Panc1 (cell line): ENCODE results near the gene TBC1D16. TPM values are rescaled to one million over a fixed set of nuclear protein-coding genes. Genes with fewer than 3 reads are reported as not detected.

Experiments
- ATAC-seq: fragments of 200-7000 bp; cut with Tn5 transposase; 2 replicates; pipeline ENCODE4 v1.9.1; 2020; ENCODE audit warnings: mild to moderate bottlenecking, moderate library complexity
- BruUV-seq: library from RNA; stranded (reverse); fragments of 400-500 nt; replicated peaks from 2 replicates; lab custom pipeline; 2021; lab: Mats Ljungman, UMichigan
- CTCF ChIA-PET: fragments of 300-600 bp; sonication (Branson Sonifier 250); formaldehyde crosslinking; loops from one replicate; lab custom pipeline; 2022; ENCODE audit warnings: antibody characterized with exemption; lab: Charles Lee
- POLR2A ChIA-PET: fragments of 300-600 bp; sonication (Branson Sonifier 250); formaldehyde crosslinking; loops from one replicate; lab custom pipeline; 2022; ENCODE audit warnings: antibody characterized with exemption; lab: Charles Lee
- DNase-seq: peaks from one replicate; pipeline ENCODE4 v3.0.0-alpha.2; 2010; ENCODE audit warnings: low read depth, low spot score
- H3K27ac ChIP-seq: 2 replicates; pipeline ENCODE4 v1.5.1; 2011; ENCODE audit warnings: mild to moderate bottlenecking, low read length, inconsistent platforms
- H3K27me3 ChIP-seq: fragments of 200-500 bp; sonication (Bioruptor generic); 2 replicates; pipeline ENCODE4 v1.6.0; 2014; ENCODE audit warnings: low read length, inconsistent platforms; ENCODE audit not compliant: control insufficient read depth, insufficient read depth
- H3K36me3 ChIP-seq: fragments of 200-500 bp; sonication (Bioruptor generic); 2 replicates; pipeline ENCODE4 v1.5.1; 2014; ENCODE audit warnings: inconsistent platforms, mild to moderate bottlenecking, low read length, moderate library complexity; ENCODE audit not compliant: control insufficient read depth, insufficient read depth
- H3K4me1 ChIP-seq: 2 replicates; pipeline ENCODE4 v1.5.1; 2011; ENCODE audit warnings: inconsistent platforms, mild to moderate bottlenecking, low read length, moderate library complexity; ENCODE audit not compliant: control insufficient read depth, insufficient read depth
- H3K4me3 ChIP-seq, 2 experiments: 2 replicates each; pipeline ENCODE4 v1.5.1; 2011 to 2012; ENCODE audit warnings: low read depth in 2 of 2, low read length in 2 of 2, mild to moderate bottlenecking in 2 of 2, inconsistent platforms in 1 of 2, moderate library complexity in 1 of 2
- H3K9me3 ChIP-seq: fragments of 200-500 bp; sonication (Bioruptor generic); 2 replicates; pipeline ENCODE4 v1.5.1; 2014; ENCODE audit warnings: low read depth, mild to moderate bottlenecking, inconsistent platforms, low read length, moderate library complexity; ENCODE audit not compliant: control insufficient read depth, insufficient read depth
- CTCF ChIP-seq: fragments of 450-650 bp; IDR thresholded peaks from 2 replicates; pipeline ENCODE4 v1.5.1; 2017; ENCODE audit warnings: mild to moderate bottlenecking
- POLR2AphosphoS5 ChIP-seq: IDR thresholded peaks from 2 replicates; pipeline ENCODE4 v1.6.1; 2012; ENCODE audit warnings: mild to moderate bottlenecking, low read depth, low read length, moderate library complexity
- REST ChIP-seq, 2 experiments: IDR thresholded peaks; 2 replicates each; pipeline ENCODE4 v1.6.1; 2011 to 2012; ENCODE audit warnings: low read depth in 2 of 2, control low read depth in 1 of 2, low read length in 1 of 2, mild to moderate bottlenecking in 1 of 2, moderate library complexity in 1 of 2; ENCODE audit not compliant: insufficient read depth in 1 of 2
- SIN3A ChIP-seq: IDR thresholded peaks from 2 replicates; pipeline ENCODE4 v1.6.1; 2012; ENCODE audit warnings: low read depth, mild to moderate bottlenecking, low read length, moderate library complexity, borderline replicate concordance; ENCODE audit not compliant: insufficient read depth
- TCF7L2 ChIP-seq: IDR thresholded peaks from 2 replicates; pipeline ENCODE4 v1.6.1; 2011; ENCODE audit warnings: mild to moderate bottlenecking, low read depth, low read length, inconsistent platforms
- in situ Hi-C: cut with HindIII; loops from 2 replicates; pipeline ENCODE4 v1.10.0; 2016; ENCODE audit warnings: low sequenced_read_pairs, low pct_unique_long_range_greater_than_20kb
- intact Hi-C: fragments of 100-400 bp; cut with micrococcal nuclease; formaldehyde crosslinking; loops from one replicate; pipeline ENCODE4 v1.10.0; 2022; ENCODE audit not compliant: unreplicated experiment
- total RNA-seq: library from RNA; stranded (reverse); gene quantifications from one replicate; pipeline ENCODE4 v1.2.1, GENCODE V29; 2021; ENCODE audit not compliant: unreplicated experiment

The TBC1D16 gene
- total RNA-seq, 1 experiment from 2014 or later = 41.6 TPM

GRCh38 chr17:80058311-80058955 is 22.8 kb upstream of the TBC1D16 start:
- no peak for ATAC-seq
- CTCF ChIA-PET = interaction anchor here (0.7 kb wide), 1 partner anchor 219 kb away, joined by 3 read pairs; the partner anchor contains the start of gene CBX4
- no peaks in the 10 kb centered on the region for H3K27me3 ChIP-seq
- in situ Hi-C loops = no loop called here
- no peak for TF ChIP-seq POLR2AphosphoS5
- no peak for TF ChIP-seq REST (IDR thresholded peaks at IDR 0.05; ENCODE audit: insufficient read depth in 1 of 2, low read depth in 2 of 2, low read length in 1 of 2)
- TF ChIP-seq TCF7L2 = no peak
- no peak for TF ChIP-seq CTCF
- no peak for TF ChIP-seq SIN3A
- intact Hi-C loops = no loop called here
- BruUV-seq = no TSS peak
- POLR2A ChIA-PET = no interaction called here
- H3K4me1 ChIP-seq = peaks cover 16% of the 10 kb centered on the region
- no peak for DNase-seq
- H3K27ac ChIP-seq = no peak overlapping the region
- H3K9me3 ChIP-seq = no peaks in the 10 kb centered on the region
- H3K36me3 ChIP-seq = no peaks in the 10 kb centered on the region
- H3K4me3 ChIP-seq = no peak overlapping the region

GRCh38 chr17:80055597-80055996 is 19.9 kb upstream of the TBC1D16 start:
- Histone ChIP-seq H3K36me3 (no peaks in the 10 kb centered on the region), H3K27ac (no peak overlapping the region), H3K27me3 (no peaks in the 10 kb centered on the region), H3K9me3 (no peaks in the 10 kb centered on the region), H3K4me3 (no peak overlapping the region), H3K4me1 (peaks cover 16% of the 10 kb centered on the region)
- no peak for TF ChIP-seq REST (IDR thresholded peaks at IDR 0.05; ENCODE audit: insufficient read depth in 1 of 2, low read depth in 2 of 2, low read length in 1 of 2)
- no peak for TF ChIP-seq TCF7L2
- no peak for TF ChIP-seq SIN3A
- TF ChIP-seq POLR2AphosphoS5 = no peak
- no peak for TF ChIP-seq CTCF
- in situ Hi-C loops = no loop called here
- no TSS peak for BruUV-seq
- ChIA-PET CTCF (interaction anchor here (1.0 kb wide), 1 partner anchor 49 kb away, joined by 3 read pairs; no protein-coding TSS in a partner anchor), POLR2A (no interaction called here)
- intact Hi-C loops = no loop called here
- ATAC-seq = no peak
- no peak for DNase-seq
